T-helper 2 cell treated with Interferon-gamma antibody and Interleukin-4, amounts not matched to agents 100 ng/mL and 5 ng/mL, for 36 hours (primary cell): Measurements from ENCODE around the gene ECPAS. TPM values are rescaled to one million over a fixed set of nuclear protein-coding genes. Genes with fewer than 3 reads are reported as not detected.
"Not testable (repeated sequence)": the region's sequence is repeated elsewhere in the genome, so short reads cannot be mapped to it uniquely, and the experiment has no call there.

ENCODE experiments used
- intact Hi-C: fragments of 100-400 bp; cut with micrococcal nuclease; formaldehyde crosslinking; loops from one replicate; pipeline ENCODE4 v1.15.1; 2023
- total RNA-seq: library from RNA; stranded (reverse); gene quantifications from 2 replicates; pipeline ENCODE4 v1.2.3, GENCODE V29; 2022

Gene ECPAS
- total RNA-seq, 1 donor from 2014 or later: 77.1 TPM

DNA sequence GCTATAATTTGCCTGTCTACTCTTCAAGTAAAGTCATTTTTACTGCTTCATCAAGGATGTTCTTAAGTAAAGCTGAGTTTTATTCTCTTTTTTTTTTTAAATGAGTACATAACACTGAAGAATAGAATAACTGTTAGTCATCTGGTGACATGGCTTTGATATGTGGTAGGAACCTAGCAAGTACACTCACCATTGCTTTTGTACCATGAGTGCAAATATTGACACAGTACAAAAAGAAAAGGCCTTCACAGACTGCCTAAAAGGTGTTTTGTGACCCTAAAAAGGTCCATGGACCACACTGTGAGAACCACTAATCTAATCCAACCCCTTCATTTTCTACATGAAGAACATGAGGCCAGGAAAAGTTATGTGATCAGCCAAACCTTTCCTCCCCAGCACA is 55.0 kb downstream of the ECPAS start:
- intact Hi-C loops: no loop called here

GRCh38 chr9:111427186-111427585 is 57.0 kb downstream of the ECPAS start:
- intact Hi-C loops: no loop called here

DNA sequence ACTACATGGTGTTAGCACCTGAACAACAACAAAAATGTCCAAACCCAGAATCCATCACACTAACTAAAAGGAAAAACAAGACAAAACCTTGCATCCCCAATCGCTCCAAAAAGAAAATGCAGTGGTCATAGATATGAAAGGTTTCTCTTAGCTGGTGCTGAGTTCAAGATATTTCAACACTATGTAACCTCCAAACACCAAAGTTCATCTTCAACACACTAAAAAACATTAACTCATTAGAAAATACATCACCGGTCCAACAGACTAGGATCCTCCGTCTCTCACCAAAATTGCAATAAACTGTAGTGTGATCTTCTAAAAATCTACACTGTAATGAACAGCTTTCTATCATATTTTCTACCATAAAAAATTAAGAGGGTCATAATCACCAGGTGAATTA is 60.8 kb downstream of the ECPAS start:
- intact Hi-C loops: no loop called here

DNA sequence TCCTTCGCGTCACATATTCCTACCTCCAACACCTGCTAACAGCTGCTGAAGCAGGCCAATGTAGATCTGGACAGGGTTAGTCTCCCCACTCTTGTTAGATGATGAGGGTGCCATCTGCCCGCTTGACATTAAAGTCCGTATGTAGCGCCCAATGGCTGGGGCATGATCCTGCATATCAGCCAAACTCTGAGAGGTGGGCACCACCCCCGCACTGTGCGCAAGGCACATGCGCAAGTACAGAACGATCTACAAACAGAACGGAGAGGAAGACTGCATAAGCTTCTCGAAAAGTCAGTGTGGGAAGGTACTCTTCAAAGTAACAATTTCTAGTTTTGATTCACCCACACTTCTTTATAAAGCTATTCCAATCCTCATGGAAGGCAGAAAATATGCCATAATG is 69.8 kb downstream of the ECPAS start:
- intact Hi-C loops: no loop called here

- intact Hi-C loops: no loop called here
These were observed 70.2 kb downstream of the ECPAS start for GRCh38 chr9:111413996-111414395.

DNA sequence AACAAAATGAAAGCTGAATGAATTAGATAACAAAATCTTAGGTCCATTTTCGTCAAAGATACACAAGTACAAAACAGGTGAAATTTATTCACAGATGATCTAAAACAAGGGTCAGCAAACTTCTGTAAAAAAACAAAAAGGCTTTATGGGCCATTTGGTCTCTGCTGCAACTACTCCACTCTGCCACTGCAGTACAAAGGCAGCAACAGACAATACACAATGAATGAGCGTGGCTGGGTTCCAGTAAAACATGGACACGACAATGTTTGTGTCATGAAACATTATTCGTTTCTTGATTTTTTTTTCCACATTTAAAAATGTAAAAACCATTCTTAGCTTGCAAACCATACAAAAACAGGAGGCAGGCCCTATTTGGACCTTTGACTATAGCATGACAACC is 71.9 kb downstream of the ECPAS start:
- intact Hi-C loops: no loop called here

- intact Hi-C loops: no loop called here
These were observed 72.9 kb downstream of the ECPAS start for GRCh38 chr9:111411266-111411665.

GRCh38 chr9:111407813-111408212 is 76.4 kb downstream of the ECPAS start:
- intact Hi-C loops: no loop called here

GRCh38 chr9:111405701-111406100 is 78.5 kb downstream of the ECPAS start:
- intact Hi-C loops: no loop called here

GRCh38 chr9:111401486-111401885 is 82.7 kb downstream of the ECPAS start:
- intact Hi-C loops: not testable (repeated sequence)

DNA sequence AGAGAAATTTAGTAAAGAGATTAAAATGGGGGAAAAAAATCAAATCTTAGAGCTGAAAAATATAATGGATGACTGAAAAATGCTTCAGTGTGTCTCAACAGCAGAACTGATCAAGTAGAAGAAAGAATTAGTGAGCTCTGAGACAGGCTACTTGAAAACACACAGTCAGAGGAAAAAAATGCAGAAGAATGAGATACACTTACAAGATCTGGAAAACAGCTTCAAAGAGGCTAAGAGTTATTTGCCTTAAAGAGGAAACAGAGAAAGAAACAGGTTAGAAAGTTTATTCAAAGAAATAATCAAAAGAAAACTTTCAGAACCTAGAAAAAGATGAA is 83.7 kb downstream of the ECPAS start:
- intact Hi-C loops: no loop called here

- intact Hi-C loops: no loop called here
These were observed 84.2 kb downstream of the ECPAS start for GRCh38 chr9:111399772-111400563.

DNA sequence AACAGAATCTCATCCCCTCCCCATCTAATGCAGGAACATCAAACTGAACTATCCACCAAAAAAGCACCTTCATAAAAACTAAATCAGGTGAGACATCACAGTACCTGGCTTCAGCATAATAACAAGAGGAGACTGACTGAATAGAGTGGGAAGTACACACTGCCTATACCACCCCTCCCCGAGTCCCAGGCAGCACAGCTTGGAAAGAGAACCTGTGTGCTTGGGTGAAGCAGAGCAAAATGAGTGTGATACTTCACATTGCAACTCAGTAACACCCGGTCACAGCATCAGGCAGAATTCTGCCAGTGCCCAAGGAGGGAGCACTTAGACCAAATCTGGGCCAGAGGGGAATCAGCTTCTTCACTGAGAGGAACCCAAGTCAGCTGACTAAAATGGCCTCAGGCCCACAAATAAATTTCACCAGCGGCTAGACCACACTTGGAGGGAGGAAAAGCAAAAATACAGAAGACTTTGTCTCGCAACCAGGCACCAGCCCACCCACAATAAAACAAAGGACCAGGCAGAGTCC is 84.9 kb downstream of the ECPAS start:
- intact Hi-C loops: no loop called here

- intact Hi-C loops: no loop called here
These were observed 90.2 kb downstream of the ECPAS start for GRCh38 chr9:111393971-111394370.

DNA sequence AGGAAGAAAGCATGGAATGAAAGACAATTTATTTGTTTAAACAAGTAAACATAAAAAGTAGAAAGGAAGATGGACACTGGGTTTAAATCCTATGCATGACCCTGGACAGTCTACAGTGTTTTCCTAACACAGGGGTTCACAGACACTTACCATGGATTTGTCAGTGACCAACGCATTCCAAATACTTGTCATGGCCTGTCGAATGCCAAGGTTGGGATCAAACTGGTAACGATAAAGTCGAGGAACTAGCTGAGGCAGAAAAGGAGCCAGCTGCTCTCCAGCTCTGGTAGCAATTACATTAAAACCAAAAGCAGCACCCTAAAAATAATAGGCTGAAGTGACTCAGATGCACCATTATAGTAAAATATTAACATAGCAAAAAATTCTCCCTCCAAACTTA is 94.8 kb downstream of the ECPAS start:
- intact Hi-C loops: no loop called here

GRCh38 chr9:111386386-111386785 is 97.8 kb downstream of the ECPAS start:
- intact Hi-C loops: no loop called here

- intact Hi-C loops: no loop called here
These were observed 103.2 kb downstream of the ECPAS start for GRCh38 chr9:111381006-111381405.

DNA sequence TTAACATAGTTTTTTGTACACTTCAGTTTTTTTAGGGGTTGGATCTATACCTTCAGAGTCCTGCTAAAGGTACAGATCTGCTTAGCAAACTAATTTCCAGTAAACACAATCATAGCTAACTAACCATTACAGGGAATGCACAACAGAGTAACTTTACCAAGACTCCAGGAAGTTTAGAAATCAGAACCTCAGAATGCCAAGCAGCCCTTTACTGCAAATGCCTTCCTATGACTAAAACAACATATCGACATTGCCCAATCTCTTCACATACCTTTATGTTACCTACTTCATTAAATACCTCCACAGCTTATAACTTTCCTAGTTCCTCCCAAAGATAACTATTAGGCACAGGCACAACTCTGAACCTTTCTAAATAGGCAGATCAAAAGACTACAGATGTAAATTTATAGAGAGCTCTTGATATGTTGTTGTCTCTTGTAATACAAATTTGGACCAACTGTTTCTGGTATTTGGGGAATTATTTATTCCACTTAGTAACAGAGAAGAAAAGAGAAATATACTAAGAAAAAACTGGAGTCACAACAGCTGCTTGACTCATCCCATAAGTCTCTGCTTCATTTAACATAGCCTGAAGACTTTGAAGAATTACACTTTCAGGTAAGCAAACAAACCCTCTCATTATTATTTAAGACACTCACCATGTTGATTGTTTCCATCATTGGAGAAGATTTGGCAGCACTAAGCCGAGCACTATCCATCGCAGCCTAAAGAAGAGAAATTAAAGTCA is 108.2 kb downstream of the ECPAS start:
- intact Hi-C loops: no loop called here

- intact Hi-C loops: no loop called here
These were observed 109.1 kb downstream of the ECPAS start for GRCh38 chr9:111375062-111375461.

DNA sequence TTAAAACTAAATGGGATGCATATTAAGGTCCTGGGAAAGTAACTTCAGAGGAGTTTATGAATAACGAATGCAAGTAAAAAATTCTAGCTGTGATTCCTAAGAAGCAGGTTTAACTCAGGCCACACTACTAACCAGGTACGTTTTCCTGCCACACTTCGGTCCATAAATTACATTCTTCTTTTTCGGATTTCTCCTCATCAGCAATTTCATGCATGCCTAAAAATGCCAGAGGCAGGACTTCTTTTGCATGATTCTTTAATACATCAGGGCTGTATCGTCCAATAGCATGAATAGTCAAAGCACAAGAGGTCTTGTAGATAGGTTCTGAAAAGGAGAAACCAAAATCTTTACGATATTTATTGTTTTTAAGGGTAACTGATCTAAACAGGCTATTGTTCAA is 111.9 kb downstream of the ECPAS start:
- intact Hi-C loops: no loop called here

DNA sequence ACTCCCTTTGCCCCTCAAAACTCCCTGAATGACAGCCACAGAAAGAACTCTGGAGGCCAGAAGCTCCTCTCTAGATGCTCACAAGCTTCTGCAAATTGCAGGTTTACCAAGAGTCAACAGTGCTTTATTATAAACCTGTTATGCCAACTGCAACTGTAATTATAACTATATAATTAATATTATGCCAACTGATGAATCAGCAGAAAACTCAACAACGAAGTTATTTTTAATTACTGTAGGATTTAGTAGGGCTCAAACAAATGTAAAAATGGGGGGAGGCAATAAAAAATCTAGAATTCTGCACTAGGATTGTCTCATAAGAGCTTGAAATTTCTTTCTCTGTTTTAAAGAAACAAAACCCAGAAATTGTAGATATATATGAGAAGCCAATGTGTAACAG is 117.2 kb downstream of the ECPAS start:
- intact Hi-C loops: no loop called here

GRCh38 chr9:111362526-111362925 is 121.7 kb downstream of the ECPAS start:
- intact Hi-C loops: no loop called here

DNA sequence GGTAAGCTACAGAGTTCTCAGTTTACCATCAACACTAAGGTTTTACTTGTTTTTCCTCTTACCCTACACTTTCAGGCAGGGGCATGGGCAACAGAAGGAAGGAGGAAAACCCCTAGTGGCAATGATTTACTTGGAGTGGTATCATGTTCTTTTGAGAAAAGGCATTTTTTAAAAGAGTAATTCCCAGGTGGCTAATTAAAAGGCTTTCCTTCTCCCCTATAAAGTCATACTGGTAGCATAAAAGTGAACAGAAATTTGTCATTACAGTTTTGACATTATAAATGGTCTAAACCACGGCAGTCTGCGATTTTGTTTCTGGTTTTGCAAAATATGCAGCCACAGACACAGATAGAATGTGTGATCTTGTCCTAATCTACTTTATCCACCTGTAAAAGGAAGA is 123.3 kb downstream of the ECPAS start:
- intact Hi-C loops: no loop called here
